ENCODE data around the gene ATG16L1.

ATG16L1 gene

DNA sequence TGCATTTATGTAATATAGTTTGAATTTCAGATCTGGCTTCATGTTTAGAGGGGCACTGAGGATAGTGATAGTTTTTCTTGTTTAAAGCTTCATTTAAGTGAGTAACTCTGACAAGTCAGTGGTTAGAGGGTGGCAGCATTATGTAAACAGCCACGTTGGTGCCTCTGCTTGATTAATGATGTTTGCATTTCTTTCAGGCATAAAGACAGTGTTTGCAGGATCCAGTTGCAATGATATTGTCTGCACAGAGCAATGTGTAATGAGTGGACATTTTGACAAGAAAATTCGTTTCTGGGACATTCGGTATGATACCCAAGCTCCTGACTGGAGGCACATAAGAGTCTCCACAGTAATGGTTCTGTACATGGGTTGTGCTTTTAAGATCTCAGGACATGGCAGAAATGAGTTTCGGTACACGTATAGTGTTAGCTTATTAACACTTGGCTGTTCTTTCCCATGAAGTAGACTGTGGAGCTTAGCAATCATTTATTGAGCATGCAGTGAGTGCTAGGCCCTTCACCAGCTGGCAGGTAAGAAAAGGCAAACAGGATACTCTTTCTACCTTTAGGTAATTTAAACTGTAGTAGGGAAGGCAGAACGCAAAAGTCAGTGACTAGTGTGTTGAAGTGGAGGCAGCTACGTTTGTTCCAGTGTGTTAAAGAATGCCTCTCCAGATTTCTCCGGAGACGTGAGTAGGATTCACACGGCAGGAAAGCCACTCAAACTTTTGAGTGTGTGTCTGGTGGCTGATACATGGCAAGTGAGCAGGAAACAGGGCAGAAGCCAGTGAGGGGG, 38.8 kb downstream of the ATG16L1 start:
- TF ChIP-seq, protein P1, sequence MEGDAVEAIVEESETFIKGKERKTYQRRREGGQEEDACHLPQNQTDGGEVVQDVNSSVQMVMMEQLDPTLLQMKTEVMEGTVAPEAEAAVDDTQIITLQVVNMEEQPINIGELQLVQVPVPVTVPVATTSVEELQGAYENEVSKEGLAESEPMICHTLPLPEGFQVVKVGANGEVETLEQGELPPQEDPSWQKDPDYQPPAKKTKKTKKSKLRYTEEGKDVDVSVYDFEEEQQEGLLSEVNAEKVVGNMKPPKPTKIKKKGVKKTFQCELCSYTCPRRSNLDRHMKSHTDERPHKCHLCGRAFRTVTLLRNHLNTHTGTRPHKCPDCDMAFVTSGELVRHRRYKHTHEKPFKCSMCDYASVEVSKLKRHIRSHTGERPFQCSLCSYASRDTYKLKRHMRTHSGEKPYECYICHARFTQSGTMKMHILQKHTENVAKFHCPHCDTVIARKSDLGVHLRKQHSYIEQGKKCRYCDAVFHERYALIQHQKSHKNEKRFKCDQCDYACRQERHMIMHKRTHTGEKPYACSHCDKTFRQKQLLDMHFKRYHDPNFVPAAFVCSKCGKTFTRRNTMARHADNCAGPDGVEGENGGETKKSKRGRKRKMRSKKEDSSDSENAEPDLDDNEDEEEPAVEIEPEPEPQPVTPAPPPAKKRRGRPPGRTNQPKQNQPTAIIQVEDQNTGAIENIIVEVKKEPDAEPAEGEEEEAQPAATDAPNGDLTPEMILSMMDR (IDR thresholded peaks at IDR 0.05; ENCODE audit: insufficient read depth, low read depth, low read length, missing control alignments) = no peak
- no peak for DNase-seq (ENCODE audit: low read depth)
- no peak overlapping the region for H3K4me3 ChIP-seq (ENCODE audit: low read depth, low read length)

- H3K4me3 ChIP-seq (ENCODE audit: low read depth, low read length) = no peak overlapping the region
- TF ChIP-seq, protein P1 (IDR thresholded peaks at IDR 0.05; ENCODE audit: insufficient read depth, low read depth, low read length, missing control alignments) = no peak
- no peak for DNase-seq (ENCODE audit: low read depth)
Observed at GRCh38 chr2:233295891-233296290, 44.4 kb downstream of the ATG16L1 start.

GRCh38 chr2:233297076-233297475, 45.6 kb downstream of the ATG16L1 start:
- DNase-seq (ENCODE audit: low read depth) = no peak
- TF ChIP-seq, protein P1 (IDR thresholded peaks at IDR 0.05; ENCODE audit: insufficient read depth, low read depth, low read length, missing control alignments) = no peak
- no peak overlapping the region for H3K4me3 ChIP-seq (ENCODE audit: low read depth, low read length)

DNA sequence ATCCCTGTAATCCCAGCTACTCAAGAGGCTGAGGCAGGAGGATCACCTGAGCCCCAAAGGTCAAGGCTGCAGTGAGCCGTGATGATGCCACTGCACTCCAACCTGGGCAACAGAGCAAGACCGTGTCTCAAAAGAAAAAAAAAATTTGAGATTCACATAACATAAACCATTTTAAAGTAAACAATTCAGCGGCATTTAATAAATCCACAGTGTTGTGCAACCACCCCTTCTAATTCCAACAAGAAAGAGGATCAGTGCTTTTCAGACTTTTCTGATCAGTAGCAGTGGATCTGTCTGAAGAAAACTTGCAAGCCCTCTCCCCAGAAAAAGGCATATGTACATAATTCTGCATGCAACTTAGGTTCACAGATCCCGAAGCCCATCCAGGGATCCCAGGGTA, 48.9 kb downstream of the ATG16L1 start:
- no peak for DNase-seq (ENCODE audit: low read depth)
- TF ChIP-seq, protein P1 (IDR thresholded peaks at IDR 0.05; ENCODE audit: insufficient read depth, low read depth, low read length, missing control alignments) = no peak
- no peak overlapping the region for H3K4me3 ChIP-seq (ENCODE audit: low read depth, low read length)

GRCh38 chr2:233301248-233301647, 49.8 kb downstream of the ATG16L1 start:
- no peak overlapping the region for H3K4me3 ChIP-seq (ENCODE audit: low read depth, low read length)
- no peak for DNase-seq (ENCODE audit: low read depth)
- TF ChIP-seq, protein P1 (IDR thresholded peaks at IDR 0.05; ENCODE audit: insufficient read depth, low read depth, low read length, missing control alignments) = no peak

DNA sequence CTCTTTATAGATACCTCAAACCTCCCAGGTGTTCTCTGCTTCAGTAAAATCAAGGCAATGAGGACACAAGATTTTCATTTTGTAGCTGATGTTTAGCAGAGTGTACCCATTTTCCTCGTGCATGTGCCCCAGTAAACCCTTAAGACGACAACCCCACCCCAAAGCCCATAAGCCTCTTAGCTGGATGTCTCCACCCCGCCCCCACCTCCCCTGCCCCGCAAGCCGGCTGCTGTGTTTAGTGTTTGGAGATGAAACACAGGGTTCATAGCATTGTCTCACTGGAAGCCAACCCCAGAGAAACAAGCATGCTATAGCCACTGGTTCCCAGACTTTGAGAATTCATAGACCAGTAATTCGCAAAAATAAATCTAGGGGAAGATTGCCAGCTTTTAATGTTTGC, 50.3 kb downstream of the ATG16L1 start:
- no peak overlapping the region for H3K4me3 ChIP-seq (ENCODE audit: low read depth, low read length)
- DNase-seq (ENCODE audit: low read depth) = no peak
- TF ChIP-seq, protein P1 (IDR thresholded peaks at IDR 0.05; ENCODE audit: insufficient read depth, low read depth, low read length, missing control alignments) = no peak

DNA sequence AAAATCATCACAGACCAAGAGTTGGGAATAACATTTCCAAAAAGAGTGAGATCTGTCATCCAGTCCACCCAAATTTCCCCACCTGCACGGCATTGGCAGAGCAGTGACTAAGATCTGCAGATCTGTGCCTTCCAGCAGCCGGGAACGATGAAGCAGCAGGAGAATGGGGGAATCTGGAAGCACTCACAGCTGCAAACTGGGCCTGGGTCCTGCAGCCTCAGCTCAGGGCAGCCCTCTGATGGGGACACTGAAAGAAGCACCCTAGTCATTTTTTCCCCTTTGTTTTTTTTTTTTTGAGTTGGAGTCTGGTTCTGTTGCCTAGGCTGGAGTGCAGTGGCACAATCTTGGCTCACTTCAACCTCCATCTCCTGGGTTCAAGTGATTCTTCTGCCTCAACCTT, 51.8 kb downstream of the ATG16L1 start:
- no peak for DNase-seq (ENCODE audit: low read depth)
- no peak overlapping the region for H3K4me3 ChIP-seq (ENCODE audit: low read depth, low read length)
- TF ChIP-seq, protein P1 (IDR thresholded peaks at IDR 0.05; ENCODE audit: insufficient read depth, low read depth, low read length, missing control alignments) = no peak
